HCT116 (cell line): ENCODE measurements around the gene VWA7. TPM values are rescaled to one million over a fixed set of nuclear protein-coding genes. Genes with fewer than 3 reads are reported as not detected.

ENCODE experiments used
- ATAC-seq: fragments of 200-7000 bp; cut with Tn5 transposase; 2 replicates; pipeline ENCODE4 v1.9.1; 2020; ENCODE audit warnings: mild to moderate bottlenecking, moderate library complexity
- BruUV-seq: library from RNA; stranded (reverse); fragments of 400-500 nt; replicated peaks from 2 replicates; lab custom pipeline; 2021; lab: Mats Ljungman, UMichigan
- CTCF ChIA-PET: fragments of 300-600 bp; sonication (Branson Sonifier 250); formaldehyde crosslinking; loops from one replicate; lab custom pipeline; 2021; ENCODE audit warnings: antibody characterized with exemption; lab: Charles Lee
- POLR2A ChIA-PET: fragments of 300-600, 350-600 bp; sonication (Branson Sonifier 250); formaldehyde crosslinking; loops from one replicate; lab custom pipeline; 2021; ENCODE audit warnings: antibody characterized with exemption; lab: Charles Lee
- RAD21 ChIA-PET, 2 experiments: fragments of 300-600 bp; sonication (Branson Sonifier 250); formaldehyde crosslinking; loops; one replicate each; lab custom pipeline; 2023; ENCODE audit warnings: low total read pairs in 2 of 2; ENCODE audit not compliant: uncharacterized antibody in 2 of 2, unreplicated experiment in 2 of 2, low non-redundant PET in 1 of 2; lab: Charles Lee
- DNase-seq: peaks from one replicate; pipeline ENCODE4 v3.0.0-alpha.2; 2010; ENCODE audit warnings: low read depth, low spot score
- H2AFZ ChIP-seq: fragments of 200-600 bp; shearing (Covaris generic), sonication (generic); 2 replicates; pipeline ENCODE4 v1.6.1; 2017; ENCODE audit warnings: low read depth, mixed run types, mixed read lengths, antibody characterized with exemption, low read length; ENCODE audit not compliant: poor library complexity, severe bottlenecking
- H3K27ac ChIP-seq: 2 replicates; pipeline ENCODE4 v1.5.1; 2012; ENCODE audit warnings: low read depth, low read length
- H3K27me3 ChIP-seq: fragments of 200-600 bp; sonication (generic); 2 replicates; pipeline ENCODE4 v1.6.1; 2016; ENCODE audit warnings: mixed run types, low read length, mixed read lengths; ENCODE audit not compliant: insufficient read depth
- H3K36me3 ChIP-seq, 2 experiments: fragments of 200-500 bp in 1 of 2; fragments of 200-600 bp in 1 of 2; sonication (Bioruptor generic) in 1 of 2; sonication (generic) in 1 of 2; 2 replicates each; pipeline versions ENCODE4 v1.5.1 to v1.6.1; 2014 to 2016; ENCODE audit warnings: low read length in 2 of 2, inconsistent platforms in 1 of 2, mixed read lengths in 1 of 2, mixed run types in 1 of 2; ENCODE audit not compliant: insufficient read depth in 2 of 2, control insufficient read depth in 1 of 2
- H3K4me1 ChIP-seq, 2 experiments: fragments of 200-600 bp in 1 of 2; sonication (generic) in 1 of 2; 2 replicates each; pipeline versions ENCODE4 v1.5.1 to v1.6.1; 2012 to 2017; ENCODE audit warnings: low read length in 2 of 2, inconsistent platforms in 1 of 2, mild to moderate bottlenecking in 1 of 2, mixed read lengths in 1 of 2, mixed run types in 1 of 2, moderate library complexity in 1 of 2; ENCODE audit not compliant: insufficient read depth in 2 of 2, control insufficient read depth in 1 of 2
- H3K4me2 ChIP-seq: fragments of 200-600 bp; sonication (generic); 2 replicates; pipeline ENCODE4 v1.6.1; 2017; ENCODE audit warnings: mixed run types, low read length, mixed read lengths
- H3K4me3 ChIP-seq, 2 experiments: fragments of 200-600 bp in 1 of 2; sonication (generic) in 1 of 2; replicated peaks in 1 of 2; 2 replicates each; pipeline ENCODE4 v1.5.1; 2011 to 2016; ENCODE audit warnings: low read length in 2 of 2, control low read depth in 1 of 2, low read depth in 1 of 2, mild to moderate bottlenecking in 1 of 2, mixed read lengths in 1 of 2, mixed run types in 1 of 2
- H3K79me2 ChIP-seq: fragments of 200-600 bp; sonication (generic); 2 replicates; pipeline ENCODE4 v1.6.1; 2017; ENCODE audit warnings: mild to moderate bottlenecking, mixed run types, low read length, moderate library complexity, mixed read lengths; ENCODE audit not compliant: insufficient read depth
- H3K9ac ChIP-seq: fragments of 200-600 bp; sonication (generic); 2 replicates; pipeline ENCODE4 v1.6.1; 2016; ENCODE audit warnings: low read length, mixed read lengths
- H3K9me2 ChIP-seq: fragments of 200-600 bp; sonication (generic), shearing (Covaris generic); 2 replicates; pipeline ENCODE4 v1.6.1; 2017; ENCODE audit warnings: mixed run types, mild to moderate bottlenecking, moderate library complexity; ENCODE audit not compliant: insufficient read depth
- H3K9me3 ChIP-seq, 2 experiments: fragments of 200-500 bp in 1 of 2; fragments of 200-600 bp in 1 of 2; sonication (Bioruptor generic) in 1 of 2; sonication (generic) in 1 of 2; 2 replicates each; pipeline ENCODE4 v1.6.1; 2014 to 2017; ENCODE audit warnings: low read length in 2 of 2, mixed read lengths in 2 of 2, inconsistent platforms in 1 of 2, low read depth in 1 of 2, mild to moderate bottlenecking in 1 of 2, mixed run types in 1 of 2, moderate library complexity in 1 of 2; ENCODE audit not compliant: control insufficient read depth in 1 of 2, insufficient read depth in 1 of 2
- H4K20me1 ChIP-seq: fragments of 200-600 bp; sonication (generic), shearing (Covaris generic); 2 replicates; pipeline ENCODE4 v1.6.1; 2017; ENCODE audit warnings: mixed run types, mild to moderate bottlenecking, moderate library complexity; ENCODE audit not compliant: insufficient read depth
- CTCF ChIP-seq, 3 experiments: fragments of 200-600 bp in 1 of 3; sonication (generic) in 1 of 3; IDR thresholded peaks in 2 of 3; conservative IDR thresholded peaks in 1 of 3; 2 replicates each; pipeline ENCODE4 v1.5.1; 2012 to 2017; ENCODE audit warnings: low read depth in 2 of 3, low read length in 2 of 3, antibody characterized with exemption in 1 of 3, borderline replicate concordance in 1 of 3, control low read depth in 1 of 3, mild to moderate bottlenecking in 1 of 3, mixed read lengths in 1 of 3, mixed run types in 1 of 3, moderate library complexity in 1 of 3; ENCODE audit not compliant: insufficient read depth in 1 of 3
- EGR1 ChIP-seq: IDR thresholded peaks from 2 replicates; pipeline ENCODE4 v1.6.1; 2012; ENCODE audit warnings: low read depth
- EZH2phosphoT487 ChIP-seq: fragments of 200-600 bp; IDR thresholded peaks from 2 replicates; pipeline ENCODE4 v1.6.1; 2018; ENCODE audit warnings: antibody characterized with exemption, borderline replicate concordance
- MAX ChIP-seq: IDR thresholded peaks from 2 replicates; pipeline ENCODE4 v1.6.1; 2012
- POLR2AphosphoS5 ChIP-seq: IDR thresholded peaks from 2 replicates; pipeline ENCODE4 v1.6.1; 2011; ENCODE audit warnings: mild to moderate bottlenecking, low read depth, low read length, moderate library complexity
- REST ChIP-seq: IDR thresholded peaks from 2 replicates; pipeline ENCODE4 v1.6.1; 2012; ENCODE audit warnings: low read depth
- SP1 ChIP-seq: IDR thresholded peaks from 2 replicates; pipeline ENCODE4 v1.6.1; 2012; ENCODE audit warnings: low read depth
- SRF ChIP-seq: IDR thresholded peaks from 2 replicates; pipeline ENCODE4 v1.6.1; 2012; ENCODE audit warnings: low read depth
- TCF7L2 ChIP-seq: IDR thresholded peaks from 2 replicates; pipeline ENCODE4 v1.7.0; 2011; ENCODE audit warnings: borderline replicate concordance, inconsistent platforms; ENCODE audit not compliant: insufficient read depth, insufficient read length; ENCODE audit errors: extremely low read depth
- YY1 ChIP-seq: IDR thresholded peaks from 2 replicates; pipeline ENCODE4 v1.6.1; 2011; ENCODE audit warnings: low read length, low read depth, moderate library complexity, mild to moderate bottlenecking; ENCODE audit not compliant: insufficient replicate concordance; ENCODE audit errors: extremely low read depth
- ZBTB33 ChIP-seq: IDR thresholded peaks from 2 replicates; pipeline ENCODE4 v1.6.1; 2011; ENCODE audit warnings: mild to moderate bottlenecking, low read length, moderate library complexity; ENCODE audit not compliant: insufficient replicate concordance; ENCODE audit errors: extremely low read depth
- ZFX ChIP-seq: fragments of 450-650 bp; IDR thresholded peaks from 2 replicates; pipeline ENCODE4 v1.6.1; 2017
- intact Hi-C: fragments of 100-400 bp; cut with micrococcal nuclease; formaldehyde crosslinking; loops from 2 replicates; pipeline ENCODE4 v1.10.0; 2022
- total RNA-seq: library from RNA; stranded (reverse); gene quantifications from one replicate; pipeline ENCODE4 v1.2.1, GENCODE V29; 2021; ENCODE audit not compliant: unreplicated experiment

The VWA7 gene
- total RNA-seq, 1 experiment from 2014 or later = 14.6 TPM

- TF ChIP-seq SRF (no peak), CTCF (IDR thresholded peaks at IDR 0.05 in 2 of 3, conservative IDR thresholded peaks at IDR 0.05 in 1 of 3; ENCODE audit: borderline replicate concordance in 1 of 3, insufficient read depth in 1 of 3, low read depth in 2 of 3, low read length in 2 of 3) (no peak), YY1 (no peak), SP1 (no peak), POLR2AphosphoS5 (no peak), MAX (no peak), EGR1 (no peak), TCF7L2 (no peak), ZFX (no peak)
These were observed 24.3 kb downstream of the VWA7 start (continued) for GRCh38 chr6:31752739-31753319.

- H3K36me3 ChIP-seq = peaks cover 2 to 16% of the 10 kb centered on the region in 2 experiments; a peak in 3 of 4 replicates
- ChIA-PET RAD21 (no interaction called here), POLR2A (no interaction called here)
- BruUV-seq = TSS peak; percentile 12
- H2AFZ ChIP-seq = no peak overlapping the region
- no peak overlapping the region for H3K4me3 ChIP-seq
- no peak overlapping the region for H3K9ac ChIP-seq
- H3K4me2 ChIP-seq = no peak overlapping the region
- no peak for ATAC-seq
- H3K27ac ChIP-seq = no peak overlapping the region
- no peak for TF ChIP-seq ZBTB33
- no peak for TF ChIP-seq ZFX
- TF ChIP-seq EZH2phosphoT487 = no peak
- TF ChIP-seq REST = no peak
- no peak for TF ChIP-seq MAX
- TF ChIP-seq, all 23 proteins: peak for 0
- Histone ChIP-seq H3K9me2 (no peaks in the 10 kb centered on the region), H3K27me3 (no peaks in the 10 kb centered on the region), H3K79me2 (no peaks in the 10 kb centered on the region), H3K4me1 (peaks cover 3 to 6% of the 10 kb centered on the region in 2 experiments; a peak in 2 of 4 replicates), H4K20me1 (no peaks in the 10 kb centered on the region), H3K9me3 (no peaks in the 10 kb centered on the region)
- intact Hi-C loops = no loop called here
- CTCF ChIA-PET = no interaction called here
- no peak for DNase-seq
These were observed 26.6 kb downstream of the VWA7 start for GRCh38 chr6:31750411-31751022.
